Measurements from ENCODE around the gene SGPP2. TPM values are rescaled to one million over a fixed set of nuclear protein-coding genes. Genes with fewer than 3 reads are reported as not detected.

The SGPP2 gene, protein sequence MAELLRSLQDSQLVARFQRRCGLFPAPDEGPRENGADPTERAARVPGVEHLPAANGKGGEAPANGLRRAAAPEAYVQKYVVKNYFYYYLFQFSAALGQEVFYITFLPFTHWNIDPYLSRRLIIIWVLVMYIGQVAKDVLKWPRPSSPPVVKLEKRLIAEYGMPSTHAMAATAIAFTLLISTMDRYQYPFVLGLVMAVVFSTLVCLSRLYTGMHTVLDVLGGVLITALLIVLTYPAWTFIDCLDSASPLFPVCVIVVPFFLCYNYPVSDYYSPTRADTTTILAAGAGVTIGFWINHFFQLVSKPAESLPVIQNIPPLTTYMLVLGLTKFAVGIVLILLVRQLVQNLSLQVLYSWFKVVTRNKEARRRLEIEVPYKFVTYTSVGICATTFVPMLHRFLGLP
- 10 to 100 TPM in 5 of 6 donors, 1 to 10 TPM in 1; 5.2 to 85.9 (median 21.8) TPM for total RNA-seq

DNA sequence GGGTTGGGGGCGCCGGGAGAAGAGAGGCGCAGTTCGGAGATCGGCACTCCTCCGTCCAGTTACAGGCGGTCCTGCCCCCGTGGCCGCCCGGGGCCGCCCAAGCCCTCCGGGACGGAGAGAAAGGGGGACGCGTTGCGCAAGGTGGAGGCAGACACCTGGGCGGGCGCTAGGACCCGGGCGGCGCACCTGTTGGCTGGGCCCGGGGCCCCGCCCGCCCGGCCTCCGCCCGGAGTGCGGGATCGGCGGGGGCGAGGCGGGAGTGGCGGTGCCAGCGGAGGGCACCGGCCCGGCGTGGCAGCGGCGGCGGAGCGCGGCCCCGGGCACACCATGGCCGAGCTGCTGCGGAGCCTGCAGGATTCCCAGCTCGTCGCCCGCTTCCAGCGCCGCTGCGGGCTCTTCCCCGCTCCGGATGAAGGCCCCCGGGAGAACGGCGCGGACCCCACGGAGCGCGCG lies at the start of gene SGPP2:
Gene SGPP2 (plus strand): TSS at position 268 of the 453 bp plus-strand sequence. CDS start 60 bp downstream, at position 328.
- H3K9me3 ChIP-seq, result no peaks in the 10 kb centered on the region
- peak within 1 kb of the TSS; percentile 68 to 83 (median 72) for H3K27ac ChIP-seq
- TF ChIP-seq POLR2AphosphoS5 (IDR thresholded peaks at IDR 0.05) (no peak), POLR2A (IDR thresholded peaks at IDR 0.05) (peak in 2 of 4 donors; percentile 48 to 57), EP300 (IDR thresholded peaks at IDR 0.05) (no peak)
- TF ChIP-seq, protein P1, sequence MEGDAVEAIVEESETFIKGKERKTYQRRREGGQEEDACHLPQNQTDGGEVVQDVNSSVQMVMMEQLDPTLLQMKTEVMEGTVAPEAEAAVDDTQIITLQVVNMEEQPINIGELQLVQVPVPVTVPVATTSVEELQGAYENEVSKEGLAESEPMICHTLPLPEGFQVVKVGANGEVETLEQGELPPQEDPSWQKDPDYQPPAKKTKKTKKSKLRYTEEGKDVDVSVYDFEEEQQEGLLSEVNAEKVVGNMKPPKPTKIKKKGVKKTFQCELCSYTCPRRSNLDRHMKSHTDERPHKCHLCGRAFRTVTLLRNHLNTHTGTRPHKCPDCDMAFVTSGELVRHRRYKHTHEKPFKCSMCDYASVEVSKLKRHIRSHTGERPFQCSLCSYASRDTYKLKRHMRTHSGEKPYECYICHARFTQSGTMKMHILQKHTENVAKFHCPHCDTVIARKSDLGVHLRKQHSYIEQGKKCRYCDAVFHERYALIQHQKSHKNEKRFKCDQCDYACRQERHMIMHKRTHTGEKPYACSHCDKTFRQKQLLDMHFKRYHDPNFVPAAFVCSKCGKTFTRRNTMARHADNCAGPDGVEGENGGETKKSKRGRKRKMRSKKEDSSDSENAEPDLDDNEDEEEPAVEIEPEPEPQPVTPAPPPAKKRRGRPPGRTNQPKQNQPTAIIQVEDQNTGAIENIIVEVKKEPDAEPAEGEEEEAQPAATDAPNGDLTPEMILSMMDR (IDR thresholded peaks at IDR 0.05), result peak in 1 of 6 experiments; percentile 6
- WGBS, 2 donors, result 3 to 21% methylated on average over 6 to 16 of the region's 61 CpGs
- H3K4me1 ChIP-seq, result peaks cover 3 to 30% (median 12%) of the 10 kb centered on the region in 4 donors
- peak within 1 kb of the TSS; percentile 39 to 74 (median 67) for H3K4me3 ChIP-seq
- H3K36me3 ChIP-seq, result no peaks in the 10 kb centered on the region
- ATAC-seq (ENCODE audit: low FRiP score in 2 of 2), result peak; percentile 64 to 75
- H3K27me3 ChIP-seq, result peaks cover 0 to 13% (median 7%) of the 10 kb centered on the region in 4 donors
- peak; percentile 75 to 91 for DNase-seq

DNA sequence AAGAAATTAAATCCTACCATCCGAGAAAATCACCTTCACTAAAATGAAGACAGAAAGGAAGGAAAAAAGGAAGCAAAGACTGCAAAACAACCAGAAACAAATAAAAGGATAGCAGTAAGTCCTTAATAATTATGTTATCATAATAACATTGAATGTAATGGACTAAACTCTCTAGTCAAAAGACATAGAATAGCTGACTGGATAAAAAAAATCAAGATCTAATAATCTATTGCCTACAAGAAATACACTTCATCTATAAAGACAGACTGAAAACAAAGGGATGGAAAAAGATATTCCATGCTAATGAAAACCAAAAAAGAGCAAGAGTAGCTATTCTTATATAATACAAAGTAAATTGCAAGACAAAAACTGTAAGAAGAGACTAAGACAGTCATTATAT lies 48.5 kb upstream of the SGPP2 start:
- Histone ChIP-seq H3K4me3 (no peak overlapping the region), H3K36me3 (no peaks in the 10 kb centered on the region), H3K4me1 (no peaks in the 10 kb centered on the region), H3K9me3 (no peaks in the 10 kb centered on the region), H3K27me3 (no peaks in the 10 kb centered on the region), H3K27ac (no peak overlapping the region)
- 92% methylated on average over 1 of the region's 1 CpG for WGBS, 2 donors
- ATAC-seq (ENCODE audit: low FRiP score in 2 of 2), result no peak
- no peak for TF ChIP-seq POLR2AphosphoS5 (IDR thresholded peaks at IDR 0.05)
- TF ChIP-seq, protein P1 (IDR thresholded peaks at IDR 0.05), result no peak
- no peak for TF ChIP-seq POLR2A (IDR thresholded peaks at IDR 0.05)
- TF ChIP-seq EP300 (IDR thresholded peaks at IDR 0.05), result no peak
- DNase-seq, result no peak

DNA sequence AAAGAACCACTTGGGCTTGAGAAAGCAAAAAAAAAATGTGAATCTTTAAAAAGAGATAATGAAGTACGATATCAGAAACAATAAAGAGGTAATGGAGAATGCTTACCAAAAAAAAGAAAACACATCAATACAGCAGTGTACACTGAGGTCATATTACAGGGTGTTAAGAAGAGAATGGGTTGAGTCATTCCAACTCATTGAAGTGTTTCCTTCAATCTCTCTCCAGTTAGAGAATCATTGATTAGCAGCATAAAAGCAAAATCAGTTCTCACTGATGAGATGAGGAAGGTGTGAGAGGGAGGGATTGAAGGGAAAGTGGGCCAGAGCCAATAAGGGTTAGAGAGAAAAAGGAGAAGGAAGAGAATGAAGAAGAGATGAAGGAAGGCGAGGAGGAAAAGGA lies 43.9 kb upstream of the SGPP2 start:
- DNase-seq (no peak), ATAC-seq (ENCODE audit: low FRiP score in 2 of 2) (no peak)
- H3K4me1 ChIP-seq, result no peaks in the 10 kb centered on the region
- no peaks in the 10 kb centered on the region for H3K36me3 ChIP-seq
- no peak overlapping the region for H3K4me3 ChIP-seq
- TF ChIP-seq EP300 (IDR thresholded peaks at IDR 0.05) (no peak), POLR2A (IDR thresholded peaks at IDR 0.05) (no peak)
- TF ChIP-seq, protein P1 (IDR thresholded peaks at IDR 0.05), result no peak
- no peak overlapping the region for H3K27ac ChIP-seq
- no peaks in the 10 kb centered on the region for H3K27me3 ChIP-seq
- no peaks in the 10 kb centered on the region for H3K9me3 ChIP-seq
- WGBS, 2 donors, result 76 to 82% methylated on average over 2 of the region's 2 CpGs

DNA sequence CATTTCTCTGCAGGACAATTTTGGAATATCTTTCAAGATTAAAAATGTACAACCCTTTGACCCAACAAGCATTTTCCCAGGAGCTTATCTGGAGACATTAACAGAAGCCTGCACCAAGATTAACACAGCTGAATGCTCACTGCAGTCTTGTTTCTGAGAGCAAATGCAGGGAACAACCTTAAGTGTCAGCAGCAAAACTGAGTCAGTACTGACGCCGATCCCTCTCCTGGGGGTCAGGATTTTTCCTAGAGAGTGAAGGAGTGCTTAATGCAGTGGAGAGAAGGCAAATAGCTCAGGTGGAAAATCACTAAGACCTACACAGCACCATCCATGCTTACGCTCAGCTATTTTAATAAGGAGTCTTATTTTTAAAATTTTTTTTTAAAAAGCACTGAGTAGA lies 42.8 kb upstream of the SGPP2 start:
- no peak for ATAC-seq (ENCODE audit: low FRiP score in 2 of 2)
- DNase-seq, result no peak
- H3K4me3 ChIP-seq, result no peak overlapping the region
- no peaks in the 10 kb centered on the region for H3K9me3 ChIP-seq
- WGBS, 2 donors, result 68 to 90% methylated on average over 3 of the region's 3 CpGs
- TF ChIP-seq EP300 (IDR thresholded peaks at IDR 0.05), result no peak
- TF ChIP-seq, protein P1 (IDR thresholded peaks at IDR 0.05), result no peak
- TF ChIP-seq POLR2AphosphoS5 (IDR thresholded peaks at IDR 0.05), result no peak
- no peak for TF ChIP-seq POLR2A (IDR thresholded peaks at IDR 0.05)
- no peaks in the 10 kb centered on the region for H3K36me3 ChIP-seq
- H3K4me1 ChIP-seq, result no peaks in the 10 kb centered on the region
- no peaks in the 10 kb centered on the region for H3K27me3 ChIP-seq
- no peak overlapping the region for H3K27ac ChIP-seq
